Panc1 (cell line): ENCODE data around the gene ZCCHC14. TPM values are rescaled to one million over a fixed set of nuclear protein-coding genes. Genes with fewer than 3 reads are reported as not detected.

Experiments
- ATAC-seq: fragments of 200-7000 bp; cut with Tn5 transposase; 2 replicates; pipeline ENCODE4 v1.9.1; 2020; ENCODE audit warnings: mild to moderate bottlenecking, moderate library complexity
- BruUV-seq: library from RNA; stranded (reverse); fragments of 400-500 nt; replicated peaks from 2 replicates; lab custom pipeline; 2021; lab: Mats Ljungman, UMichigan
- CTCF ChIA-PET: fragments of 300-600 bp; sonication (Branson Sonifier 250); formaldehyde crosslinking; loops from one replicate; lab custom pipeline; 2022; ENCODE audit warnings: antibody characterized with exemption; lab: Charles Lee
- POLR2A ChIA-PET: fragments of 300-600 bp; sonication (Branson Sonifier 250); formaldehyde crosslinking; loops from one replicate; lab custom pipeline; 2022; ENCODE audit warnings: antibody characterized with exemption; lab: Charles Lee
- DNase-seq: peaks from one replicate; pipeline ENCODE4 v3.0.0-alpha.2; 2010; ENCODE audit warnings: low read depth, low spot score
- H3K27ac ChIP-seq: 2 replicates; pipeline ENCODE4 v1.5.1; 2011; ENCODE audit warnings: mild to moderate bottlenecking, low read length, inconsistent platforms
- H3K27me3 ChIP-seq: fragments of 200-500 bp; sonication (Bioruptor generic); 2 replicates; pipeline ENCODE4 v1.6.0; 2014; ENCODE audit warnings: low read length, inconsistent platforms; ENCODE audit not compliant: control insufficient read depth, insufficient read depth
- H3K36me3 ChIP-seq: fragments of 200-500 bp; sonication (Bioruptor generic); 2 replicates; pipeline ENCODE4 v1.5.1; 2014; ENCODE audit warnings: inconsistent platforms, mild to moderate bottlenecking, low read length, moderate library complexity; ENCODE audit not compliant: control insufficient read depth, insufficient read depth
- H3K4me1 ChIP-seq: 2 replicates; pipeline ENCODE4 v1.5.1; 2011; ENCODE audit warnings: inconsistent platforms, mild to moderate bottlenecking, low read length, moderate library complexity; ENCODE audit not compliant: control insufficient read depth, insufficient read depth
- H3K4me3 ChIP-seq, 2 experiments: 2 replicates each; pipeline ENCODE4 v1.5.1; 2011 to 2012; ENCODE audit warnings: low read depth in 2 of 2, low read length in 2 of 2, mild to moderate bottlenecking in 2 of 2, inconsistent platforms in 1 of 2, moderate library complexity in 1 of 2
- H3K9me3 ChIP-seq: fragments of 200-500 bp; sonication (Bioruptor generic); 2 replicates; pipeline ENCODE4 v1.5.1; 2014; ENCODE audit warnings: low read depth, mild to moderate bottlenecking, inconsistent platforms, low read length, moderate library complexity; ENCODE audit not compliant: control insufficient read depth, insufficient read depth
- POLR2AphosphoS5 ChIP-seq: IDR thresholded peaks from 2 replicates; pipeline ENCODE4 v1.6.1; 2012; ENCODE audit warnings: mild to moderate bottlenecking, low read depth, low read length, moderate library complexity
- SIN3A ChIP-seq: IDR thresholded peaks from 2 replicates; pipeline ENCODE4 v1.6.1; 2012; ENCODE audit warnings: low read depth, mild to moderate bottlenecking, low read length, moderate library complexity, borderline replicate concordance; ENCODE audit not compliant: insufficient read depth
- TCF7L2 ChIP-seq: IDR thresholded peaks from 2 replicates; pipeline ENCODE4 v1.6.1; 2011; ENCODE audit warnings: mild to moderate bottlenecking, low read depth, low read length, inconsistent platforms
- in situ Hi-C: cut with HindIII; loops from 2 replicates; pipeline ENCODE4 v1.10.0; 2016; ENCODE audit warnings: low sequenced_read_pairs, low pct_unique_long_range_greater_than_20kb
- intact Hi-C: fragments of 100-400 bp; cut with micrococcal nuclease; formaldehyde crosslinking; loops from one replicate; pipeline ENCODE4 v1.10.0; 2022; ENCODE audit not compliant: unreplicated experiment
- total RNA-seq: library from RNA; stranded (reverse); gene quantifications from one replicate; pipeline ENCODE4 v1.2.1, GENCODE V29; 2021; ENCODE audit not compliant: unreplicated experiment
- TF ChIP-seq, protein P1 (sequence below): fragments of 450-650 bp; IDR thresholded peaks from 2 replicates; pipeline ENCODE4 v1.5.1; 2017; ENCODE audit warnings: mild to moderate bottlenecking
- TF ChIP-seq, protein P2 (sequence below), 2 experiments: IDR thresholded peaks; 2 replicates each; pipeline ENCODE4 v1.6.1; 2011 to 2012; ENCODE audit warnings: low read depth in 2 of 2, control low read depth in 1 of 2, low read length in 1 of 2, mild to moderate bottlenecking in 1 of 2, moderate library complexity in 1 of 2; ENCODE audit not compliant: insufficient read depth in 1 of 2

ZCCHC14 gene
- total RNA-seq, 1 experiment from 2014 or later, result 35.0 TPM

DNA sequence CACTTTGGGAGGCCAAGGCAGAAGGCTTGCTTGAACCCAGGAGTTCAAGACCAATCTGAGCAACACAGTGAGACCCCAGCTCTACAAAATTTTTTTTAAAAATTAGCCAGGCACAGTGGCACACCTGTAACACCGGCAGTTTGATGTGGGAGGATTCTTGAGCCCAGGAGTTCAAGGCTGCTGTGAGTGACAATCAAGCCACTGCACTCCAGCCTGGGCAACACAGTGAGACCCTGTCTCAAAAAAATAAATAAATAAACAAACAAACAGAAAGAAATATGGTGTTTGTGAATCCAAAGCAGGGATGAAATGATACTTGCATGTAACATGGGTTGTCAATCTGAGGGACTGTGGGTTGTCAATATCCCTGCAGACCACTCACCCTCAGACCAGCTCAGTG is 125.9 kb downstream of the ZCCHC14 start:
- in situ Hi-C loops (no loop called here), intact Hi-C loops (no loop called here)
- no peaks in the 10 kb centered on the region for H3K4me1 ChIP-seq
- H3K9me3 ChIP-seq, result no peaks in the 10 kb centered on the region
- TF ChIP-seq, protein P1, sequence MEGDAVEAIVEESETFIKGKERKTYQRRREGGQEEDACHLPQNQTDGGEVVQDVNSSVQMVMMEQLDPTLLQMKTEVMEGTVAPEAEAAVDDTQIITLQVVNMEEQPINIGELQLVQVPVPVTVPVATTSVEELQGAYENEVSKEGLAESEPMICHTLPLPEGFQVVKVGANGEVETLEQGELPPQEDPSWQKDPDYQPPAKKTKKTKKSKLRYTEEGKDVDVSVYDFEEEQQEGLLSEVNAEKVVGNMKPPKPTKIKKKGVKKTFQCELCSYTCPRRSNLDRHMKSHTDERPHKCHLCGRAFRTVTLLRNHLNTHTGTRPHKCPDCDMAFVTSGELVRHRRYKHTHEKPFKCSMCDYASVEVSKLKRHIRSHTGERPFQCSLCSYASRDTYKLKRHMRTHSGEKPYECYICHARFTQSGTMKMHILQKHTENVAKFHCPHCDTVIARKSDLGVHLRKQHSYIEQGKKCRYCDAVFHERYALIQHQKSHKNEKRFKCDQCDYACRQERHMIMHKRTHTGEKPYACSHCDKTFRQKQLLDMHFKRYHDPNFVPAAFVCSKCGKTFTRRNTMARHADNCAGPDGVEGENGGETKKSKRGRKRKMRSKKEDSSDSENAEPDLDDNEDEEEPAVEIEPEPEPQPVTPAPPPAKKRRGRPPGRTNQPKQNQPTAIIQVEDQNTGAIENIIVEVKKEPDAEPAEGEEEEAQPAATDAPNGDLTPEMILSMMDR, result no peak
- TF ChIP-seq TCF7L2 (no peak), SIN3A (no peak), POLR2AphosphoS5 (no peak)
- TF ChIP-seq, protein P2, sequence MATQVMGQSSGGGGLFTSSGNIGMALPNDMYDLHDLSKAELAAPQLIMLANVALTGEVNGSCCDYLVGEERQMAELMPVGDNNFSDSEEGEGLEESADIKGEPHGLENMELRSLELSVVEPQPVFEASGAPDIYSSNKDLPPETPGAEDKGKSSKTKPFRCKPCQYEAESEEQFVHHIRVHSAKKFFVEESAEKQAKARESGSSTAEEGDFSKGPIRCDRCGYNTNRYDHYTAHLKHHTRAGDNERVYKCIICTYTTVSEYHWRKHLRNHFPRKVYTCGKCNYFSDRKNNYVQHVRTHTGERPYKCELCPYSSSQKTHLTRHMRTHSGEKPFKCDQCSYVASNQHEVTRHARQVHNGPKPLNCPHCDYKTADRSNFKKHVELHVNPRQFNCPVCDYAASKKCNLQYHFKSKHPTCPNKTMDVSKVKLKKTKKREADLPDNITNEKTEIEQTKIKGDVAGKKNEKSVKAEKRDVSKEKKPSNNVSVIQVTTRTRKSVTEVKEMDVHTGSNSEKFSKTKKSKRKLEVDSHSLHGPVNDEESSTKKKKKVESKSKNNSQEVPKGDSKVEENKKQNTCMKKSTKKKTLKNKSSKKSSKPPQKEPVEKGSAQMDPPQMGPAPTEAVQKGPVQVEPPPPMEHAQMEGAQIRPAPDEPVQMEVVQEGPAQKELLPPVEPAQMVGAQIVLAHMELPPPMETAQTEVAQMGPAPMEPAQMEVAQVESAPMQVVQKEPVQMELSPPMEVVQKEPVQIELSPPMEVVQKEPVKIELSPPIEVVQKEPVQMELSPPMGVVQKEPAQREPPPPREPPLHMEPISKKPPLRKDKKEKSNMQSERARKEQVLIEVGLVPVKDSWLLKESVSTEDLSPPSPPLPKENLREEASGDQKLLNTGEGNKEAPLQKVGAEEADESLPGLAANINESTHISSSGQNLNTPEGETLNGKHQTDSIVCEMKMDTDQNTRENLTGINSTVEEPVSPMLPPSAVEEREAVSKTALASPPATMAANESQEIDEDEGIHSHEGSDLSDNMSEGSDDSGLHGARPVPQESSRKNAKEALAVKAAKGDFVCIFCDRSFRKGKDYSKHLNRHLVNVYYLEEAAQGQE (IDR thresholded peaks at IDR 0.05; ENCODE audit: insufficient read depth in 1 of 2, low read depth in 2 of 2, low read length in 1 of 2), result no peak
- H3K4me3 ChIP-seq, result no peak overlapping the region
- H3K27me3 ChIP-seq, result no peaks in the 10 kb centered on the region
- ChIA-PET POLR2A (interaction anchor here (0.6 kb wide), 1 partner anchor 102 kb away, joined by 3 read pairs; no protein-coding TSS in a partner anchor), CTCF (no interaction called here)
- no TSS peak for BruUV-seq
- no peaks in the 10 kb centered on the region for H3K36me3 ChIP-seq
- DNase-seq (no peak), ATAC-seq (no peak)
- H3K27ac ChIP-seq, result no peak overlapping the region

DNA sequence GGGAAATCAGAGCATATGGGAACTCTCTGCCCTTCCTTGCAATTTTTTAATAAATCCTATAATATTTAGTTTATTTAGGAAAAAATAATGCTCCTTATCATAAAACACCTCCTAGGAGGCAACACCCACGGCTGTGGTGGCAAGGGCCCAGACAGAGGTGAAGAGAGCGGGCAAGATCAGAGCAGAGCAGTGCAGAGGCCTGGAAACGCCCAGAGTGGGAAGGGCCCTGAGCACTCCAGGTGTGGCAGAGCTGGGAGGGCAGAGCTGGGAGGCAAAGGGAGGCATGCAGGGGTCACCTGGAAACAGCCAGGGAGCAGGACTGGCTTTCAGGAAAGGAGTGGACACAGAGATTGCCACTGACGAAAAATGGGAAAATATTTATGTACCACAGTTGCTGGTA is 126.5 kb downstream of the ZCCHC14 start:
- in situ Hi-C loops, result no loop called here
- ATAC-seq (no peak), DNase-seq (no peak)
- Histone ChIP-seq H3K9me3 (no peaks in the 10 kb centered on the region), H3K36me3 (no peaks in the 10 kb centered on the region), H3K27me3 (no peaks in the 10 kb centered on the region), H3K4me3 (no peak overlapping the region), H3K4me1 (no peaks in the 10 kb centered on the region), H3K27ac (no peak overlapping the region)
- ChIA-PET CTCF (no interaction called here), POLR2A (no interaction called here)
- intact Hi-C loops, result no loop called here
- TF ChIP-seq, protein P2 (IDR thresholded peaks at IDR 0.05; ENCODE audit: insufficient read depth in 1 of 2, low read depth in 2 of 2, low read length in 1 of 2), result no peak
- TF ChIP-seq SIN3A (no peak), TCF7L2 (no peak), POLR2AphosphoS5 (no peak)
- TF ChIP-seq, protein P1, result no peak
- no TSS peak for BruUV-seq
